ENCODE measurements around the gene SELENOV.

Gene SELENOV

GRCh38 chr19:39514840-39515550 is at the start of gene SELENOV:
Gene SELENOV (plus strand): TSS chr19:39515139. CDS start chr19:39515213, 74 bp downstream.
- DNase-seq (ENCODE audit: low spot score), result peak; percentile 44
- TF ChIP-seq CTCF (IDR thresholded peaks at IDR 0.05; ENCODE audit: extremely low read depth, missing control alignments), result no peak

- DNase-seq (ENCODE audit: low spot score), result no peak
Measured at GRCh38 chr19:39465956-39466747, 48.8 kb upstream of the SELENOV start.

GRCh38 chr19:39467941-39468340 is 47.0 kb upstream of the SELENOV start:
- no peak for TF ChIP-seq CTCF (IDR thresholded peaks at IDR 0.05; ENCODE audit: extremely low read depth, missing control alignments)
- no peak for DNase-seq (ENCODE audit: low spot score)

More at GRCh38 chr19:39465956-39466747, 48.8 kb upstream of the SELENOV start:
- no peak for TF ChIP-seq CTCF (IDR thresholded peaks at IDR 0.05; ENCODE audit: extremely low read depth, missing control alignments)

- TF ChIP-seq CTCF (IDR thresholded peaks at IDR 0.05; ENCODE audit: extremely low read depth, missing control alignments), result no peak
- no peak for DNase-seq (ENCODE audit: low spot score)
Measured at GRCh38 chr19:39469036-39469435, 45.9 kb upstream of the SELENOV start.

- no peak for TF ChIP-seq CTCF (IDR thresholded peaks at IDR 0.05; ENCODE audit: extremely low read depth, missing control alignments)
- DNase-seq (ENCODE audit: low spot score), result no peak
Measured at GRCh38 chr19:39469567-39469966, 45.4 kb upstream of the SELENOV start.

- TF ChIP-seq CTCF (IDR thresholded peaks at IDR 0.05; ENCODE audit: extremely low read depth, missing control alignments), result no peak
- no peak for DNase-seq (ENCODE audit: low spot score)
Measured at GRCh38 chr19:39470724-39471339, 44.1 kb upstream of the SELENOV start.
